IMR-90 (cell line): Measurements from ENCODE around the gene CHP1. TPM values are rescaled to one million over a fixed set of nuclear protein-coding genes. Genes with fewer than 3 reads are reported as not detected.

Experiments
- ATAC-seq: fragments of 200-7000 bp; cut with Tn5 transposase; 2 replicates; pipeline ENCODE4 v1.9.1; 2020; ENCODE audit warnings: low read depth, mild to moderate bottlenecking, moderate library complexity
- BruUV-seq: library from RNA; stranded (reverse); fragments of 400-500 nt; replicated peaks from 2 replicates; lab custom pipeline; 2021; lab: Mats Ljungman, UMichigan
- CTCF ChIA-PET: fragments of 300-600 bp; formaldehyde crosslinking; extraction: SDS; loops from one replicate; lab custom pipeline; 2021; ENCODE audit warnings: antibody characterized with exemption; lab: Yijun Ruan, JAX
- POLR2A ChIA-PET: fragments of 300-600 bp; sonication (Branson Sonifier 250); formaldehyde crosslinking; loops from one replicate; lab custom pipeline; 2022; ENCODE audit warnings: antibody characterized with exemption; ENCODE audit not compliant: unreplicated experiment; lab: Charles Lee
- DNase-seq: peaks from one replicate; pipeline ENCODE4 v3.0.0; 2013
- H2AFZ ChIP-seq: replicated peaks from 2 replicates; pipeline ENCODE3; 2013; ENCODE audit warnings: low read length, mild to moderate bottlenecking; ENCODE audit not compliant: poor library complexity
- H2AK5ac ChIP-seq: 2 replicates; pipeline ENCODE4 v1.6.1; 2013; ENCODE audit warnings: low read depth, low read length, inconsistent platforms
- H2AK9ac ChIP-seq: replicated peaks from 2 replicates; pipeline ENCODE3; 2013; ENCODE audit warnings: mild to moderate bottlenecking, low read depth, low read length, moderate library complexity; ENCODE audit not compliant: poor library complexity
- H2BK120ac ChIP-seq: 2 replicates; pipeline ENCODE4 v1.6.1; 2013; ENCODE audit warnings: low read depth, low read length, inconsistent platforms
- H2BK15ac ChIP-seq: 3 replicates; pipeline ENCODE4 v1.6.1; 2013; ENCODE audit warnings: low read depth, low read length, inconsistent platforms
- H2BK20ac ChIP-seq: 2 replicates; pipeline ENCODE4 v1.6.1; 2013; ENCODE audit warnings: low read depth, mild to moderate bottlenecking, inconsistent platforms, low read length, moderate library complexity
- H2BK5ac ChIP-seq: 2 replicates; pipeline ENCODE4 v1.6.1; 2013; ENCODE audit warnings: mild to moderate bottlenecking, low read depth, low read length, inconsistent platforms; ENCODE audit not compliant: poor library complexity, severe bottlenecking
- H3K14ac ChIP-seq: replicated peaks from 2 replicates; pipeline ENCODE4 v1.6.1; 2013; ENCODE audit warnings: low read depth, low read length, inconsistent platforms
- H3K18ac ChIP-seq: 2 replicates; pipeline ENCODE4 v1.6.1; 2013; ENCODE audit warnings: low read depth, low read length, control low read depth
- H3K23ac ChIP-seq: 2 replicates; pipeline ENCODE4 v1.6.1; 2013; ENCODE audit warnings: low read depth, low read length, inconsistent platforms
- H3K27ac ChIP-seq: 2 replicates; pipeline ENCODE4 v1.5.1; 2013; ENCODE audit warnings: mild to moderate bottlenecking, control low read depth, low read length; ENCODE audit not compliant: insufficient read depth
- H3K27me3 ChIP-seq: 2 replicates; pipeline ENCODE4 v1.6.1; 2013; ENCODE audit warnings: low read length; ENCODE audit not compliant: control insufficient read depth, insufficient read depth
- H3K36me3 ChIP-seq: 2 replicates; pipeline ENCODE4 v1.6.1; 2013; ENCODE audit warnings: low read length, mixed read lengths; ENCODE audit not compliant: control insufficient read depth, insufficient read depth
- H3K4ac ChIP-seq: 2 replicates; pipeline ENCODE4 v1.6.1; 2013; ENCODE audit warnings: low read depth, low read length, inconsistent platforms
- H3K4me1 ChIP-seq: 2 replicates; pipeline ENCODE4 v1.6.1; 2013; ENCODE audit warnings: low read length, mixed read lengths; ENCODE audit not compliant: control insufficient read depth, insufficient read depth
- H3K4me2 ChIP-seq: 2 replicates; pipeline ENCODE4 v1.6.1; 2013; ENCODE audit warnings: low read depth, mild to moderate bottlenecking, control low read depth, low read length, moderate library complexity
- H3K4me3 ChIP-seq: 2 replicates; pipeline ENCODE4 v1.5.1; 2013; ENCODE audit warnings: low read depth, mild to moderate bottlenecking, control low read depth, low read length, moderate library complexity; ENCODE audit not compliant: insufficient read depth
- H3K56ac ChIP-seq: 2 replicates; pipeline ENCODE4 v1.6.1; 2013; ENCODE audit warnings: low read length, inconsistent platforms; ENCODE audit not compliant: insufficient read depth; ENCODE audit errors: extremely low read depth
- H3K79me1 ChIP-seq, 2 experiments: 2 replicates each; pipeline ENCODE4 v1.6.1; 2013; ENCODE audit warnings: low read length in 2 of 2, inconsistent platforms in 1 of 2, low read depth in 1 of 2
- H3K9ac ChIP-seq: 2 replicates; pipeline ENCODE4 v1.6.1; 2013; ENCODE audit warnings: low read depth, low read length, control low read depth
- H3K9me1 ChIP-seq: 2 replicates; pipeline ENCODE4 v1.6.1; 2013; ENCODE audit warnings: low read length, inconsistent platforms; ENCODE audit not compliant: insufficient read depth
- H3K9me3 ChIP-seq: 2 replicates; pipeline ENCODE4 v1.6.1; 2013; ENCODE audit warnings: low read length; ENCODE audit not compliant: control insufficient read depth, insufficient read depth
- H4K20me1 ChIP-seq: 2 replicates; pipeline ENCODE4 v1.6.1; 2013; ENCODE audit warnings: low read length, inconsistent platforms; ENCODE audit not compliant: insufficient read depth
- H4K5ac ChIP-seq: 2 replicates; pipeline ENCODE4 v1.6.1; 2013; ENCODE audit warnings: mild to moderate bottlenecking, low read depth, low read length, control low read depth
- H4K8ac ChIP-seq, 2 experiments: 2 replicates each; pipeline ENCODE4 v1.6.1; 2013; ENCODE audit warnings: low read depth in 2 of 2, low read length in 2 of 2, control low read depth in 1 of 2, inconsistent platforms in 1 of 2
- H4K91ac ChIP-seq: 2 replicates; pipeline ENCODE4 v1.6.1; 2013; ENCODE audit warnings: low read depth, low read length, inconsistent platforms; ENCODE audit not compliant: insufficient read depth
- BHLHE40 ChIP-seq: fragments of 150-350 bp; IDR thresholded peaks from 2 replicates; pipeline ENCODE4 v1.6.1; 2016; ENCODE audit warnings: mild to moderate bottlenecking, low read depth, low read length
- CEBPB ChIP-seq: IDR thresholded peaks from 2 replicates; pipeline ENCODE4 v1.6.1; 2012; ENCODE audit warnings: low read depth, low read length, improper control_type of control experiment
- CHD1 ChIP-seq: IDR thresholded peaks from 2 replicates; pipeline ENCODE4 v1.6.1; 2012; ENCODE audit warnings: low read depth, low read length, improper control_type of control experiment
- ELK1 ChIP-seq: fragments of 150-350 bp; IDR thresholded peaks from 2 replicates; pipeline ENCODE4 v1.6.1; 2016; ENCODE audit warnings: low read depth, mild to moderate bottlenecking, low read length, moderate library complexity, borderline replicate concordance
- FOS ChIP-seq: fragments of 150-350 bp; IDR thresholded peaks from 2 replicates; pipeline ENCODE4 v1.6.1; 2016; ENCODE audit warnings: low read depth, low read length
- MAFK ChIP-seq: IDR thresholded peaks from 2 replicates; pipeline ENCODE4 v1.6.1; 2012; ENCODE audit warnings: low read depth, low read length, improper control_type of control experiment
- MAZ ChIP-seq: IDR thresholded peaks from 2 replicates; pipeline ENCODE4 v1.6.1; 2012; ENCODE audit warnings: low read depth, mild to moderate bottlenecking, low read length, improper control_type of control experiment, moderate library complexity, borderline replicate concordance
- MXI1 ChIP-seq: IDR thresholded peaks from 2 replicates; pipeline ENCODE4 v1.6.1; 2012; ENCODE audit warnings: low read depth, mild to moderate bottlenecking, low read length, moderate library complexity, borderline replicate concordance
- NFE2L2 ChIP-seq: fragments of 150-350 bp; IDR thresholded peaks from 2 replicates; pipeline ENCODE4 v1.6.1; 2016; ENCODE audit warnings: low read depth, mild to moderate bottlenecking, low read length
- RAD21 ChIP-seq: IDR thresholded peaks from 2 replicates; pipeline ENCODE4 v1.6.1; 2012; ENCODE audit warnings: low read length, improper control_type of control experiment
- RCOR1 ChIP-seq: IDR thresholded peaks from 2 replicates; pipeline ENCODE4 v1.6.1; 2012; ENCODE audit warnings: mild to moderate bottlenecking, low read length, improper control_type of control experiment; ENCODE audit not compliant: insufficient replicate concordance
- RFX5 ChIP-seq: IDR thresholded peaks from 2 replicates; pipeline ENCODE4 v1.8.0; 2012; ENCODE audit warnings: low read depth, mild to moderate bottlenecking, low read length, moderate library complexity
- SMC3 ChIP-seq: fragments of 150-350 bp; IDR thresholded peaks from 2 replicates; pipeline ENCODE4 v1.6.1; 2016; ENCODE audit warnings: low read depth, mild to moderate bottlenecking, antibody characterized with exemption, low read length, moderate library complexity
- whole genome bisulfite sequencing, 2 experiments: methylation state at CpG; one replicate each; pipeline versions ENCODE4 v1.1.5 to v1.1.7; 2013; ENCODE audit warnings: missing lambda C conversion rate in 2 of 2; ENCODE audit not compliant: insufficient read length in 1 of 2; ENCODE audit errors: extremely low coverage in 2 of 2; 5-methylcytosine and 5-hydroxymethylcytosine counted together
- dilution Hi-C: fragments of 300-500 bp; cut with HindIII; formaldehyde crosslinking; loops from one replicate; pipeline ENCODE4 v1.14.3; 2018; ENCODE audit warnings: low sequenced_read_pairs; ENCODE audit not compliant: unreplicated experiment
- in situ Hi-C: fragments of 300-500 bp; cut with MboI; formaldehyde crosslinking; loops from 3 replicates; pipeline ENCODE4 v1.14.3; 2019; ENCODE audit warnings: low sequenced_read_pairs, inconsistent platforms, mixed read lengths
- intact Hi-C: fragments of 100-400 bp; cut with micrococcal nuclease; formaldehyde crosslinking; loops from 2 replicates; pipeline ENCODE4 v1.10.0; 2022
- polyA plus RNA-seq, 3 experiments: library from polyadenylated mRNA; depleted of rRNA; stranded (reverse); fragments of >200 nt; gene quantifications; 2 replicates each; pipeline ENCODE4 v1.2.3, GENCODE V29; 2012; ENCODE audit warnings: low replicate concordance in 1 of 3
- total RNA-seq: library from RNA; depleted of rRNA; stranded (reverse); fragments of >200 nt; gene quantifications from 2 replicates; pipeline ENCODE4 v1.2.3, GENCODE V29; 2012
- TF ChIP-seq, protein P1 (sequence below): conservative IDR thresholded peaks from 2 replicates; pipeline ENCODE4 v1.5.1; 2012; ENCODE audit warnings: mild to moderate bottlenecking, low read depth, low read length, improper control_type of control experiment

The CHP1 gene
- total and polyA plus RNA-seq, 2 of the 4 experiments (the other 2 are of a cell fraction), result 39.2 to 96.1 TPM

DNA sequence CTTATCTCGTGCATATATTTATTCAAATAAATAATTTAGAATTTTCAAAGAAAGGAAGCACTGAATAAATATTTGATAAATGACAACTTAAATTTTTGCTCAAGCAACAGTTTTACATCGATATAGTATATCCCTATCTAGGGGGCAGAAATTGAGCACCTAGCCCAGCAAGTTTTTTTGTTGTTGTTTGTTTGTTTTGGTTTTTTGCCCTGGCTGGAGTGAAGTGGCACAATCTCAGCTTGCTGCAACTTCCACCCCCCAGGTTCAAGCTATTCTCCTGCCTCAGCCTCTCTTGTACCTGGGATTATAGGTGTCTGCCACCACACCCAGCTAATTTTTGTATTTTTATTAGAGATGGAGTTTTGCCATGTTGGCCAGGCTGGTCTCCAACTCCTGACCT lies 58.9 kb downstream of the CHP1 start:
- H3K4me1 ChIP-seq, result peaks cover 2% of the 10 kb centered on the region; the same call in 1 of the 2 replicates
- intact Hi-C loops (no loop called here), dilution Hi-C loops (no loop called here), in situ Hi-C loops (no loop called here)
- H3K9me1 ChIP-seq, result peaks cover 2% of the 10 kb centered on the region; the same call in 1 of the 2 replicates
- no peaks in the 10 kb centered on the region for H3K27me3 ChIP-seq
- H2AK9ac ChIP-seq, result no peak overlapping the region
- no peak overlapping the region for H3K4me3 ChIP-seq
- H2BK120ac ChIP-seq, result no peak overlapping the region
- no peak overlapping the region for H2BK20ac ChIP-seq
- no peaks in the 10 kb centered on the region for H3K9me3 ChIP-seq
- H3K27ac ChIP-seq, result no peak overlapping the region
- no peak overlapping the region for H4K8ac ChIP-seq
- BruUV-seq, result no TSS peak
- H3K36me3 ChIP-seq, result peaks cover 24% of the 10 kb centered on the region
- no peak for DNase-seq
- H3K56ac ChIP-seq, result no peak overlapping the region
- no peak overlapping the region for H3K9ac ChIP-seq
- POLR2A ChIA-PET, result no interaction called here
- ATAC-seq, result no peak
- H2AK5ac ChIP-seq, result no peak overlapping the region
- no peak overlapping the region for H3K4me2 ChIP-seq
- H3K18ac ChIP-seq, result no peak overlapping the region
- no peak overlapping the region for H2BK5ac ChIP-seq
- no peak overlapping the region for H3K14ac ChIP-seq
- no peak overlapping the region for H2AFZ ChIP-seq
- H2BK15ac ChIP-seq, result no peak overlapping the region
- peaks cover 25 to 63% of the 10 kb centered on the region in 2 experiments for H3K79me1 ChIP-seq
- CTCF ChIA-PET, result no interaction called here
- no CpG with 5 or more reads among the region's 2 CpGs for WGBS, 2 experiments
- no peak for TF ChIP-seq NFE2L2
- TF ChIP-seq, protein P1, sequence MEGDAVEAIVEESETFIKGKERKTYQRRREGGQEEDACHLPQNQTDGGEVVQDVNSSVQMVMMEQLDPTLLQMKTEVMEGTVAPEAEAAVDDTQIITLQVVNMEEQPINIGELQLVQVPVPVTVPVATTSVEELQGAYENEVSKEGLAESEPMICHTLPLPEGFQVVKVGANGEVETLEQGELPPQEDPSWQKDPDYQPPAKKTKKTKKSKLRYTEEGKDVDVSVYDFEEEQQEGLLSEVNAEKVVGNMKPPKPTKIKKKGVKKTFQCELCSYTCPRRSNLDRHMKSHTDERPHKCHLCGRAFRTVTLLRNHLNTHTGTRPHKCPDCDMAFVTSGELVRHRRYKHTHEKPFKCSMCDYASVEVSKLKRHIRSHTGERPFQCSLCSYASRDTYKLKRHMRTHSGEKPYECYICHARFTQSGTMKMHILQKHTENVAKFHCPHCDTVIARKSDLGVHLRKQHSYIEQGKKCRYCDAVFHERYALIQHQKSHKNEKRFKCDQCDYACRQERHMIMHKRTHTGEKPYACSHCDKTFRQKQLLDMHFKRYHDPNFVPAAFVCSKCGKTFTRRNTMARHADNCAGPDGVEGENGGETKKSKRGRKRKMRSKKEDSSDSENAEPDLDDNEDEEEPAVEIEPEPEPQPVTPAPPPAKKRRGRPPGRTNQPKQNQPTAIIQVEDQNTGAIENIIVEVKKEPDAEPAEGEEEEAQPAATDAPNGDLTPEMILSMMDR, result no peak
- no peak for TF ChIP-seq RCOR1
- TF ChIP-seq SMC3, result no peak
- no peak for TF ChIP-seq CEBPB
- no peak for TF ChIP-seq BHLHE40
- no peak for TF ChIP-seq RFX5
- TF ChIP-seq ELK1, result no peak
- no peak for TF ChIP-seq CHD1
- TF ChIP-seq FOS, result no peak
- TF ChIP-seq RAD21, result no peak
- no peak for TF ChIP-seq MXI1
- no peak for TF ChIP-seq MAZ
- TF ChIP-seq MAFK, result no peak
- no peak overlapping the region for H3K4ac ChIP-seq
- H4K91ac ChIP-seq, result no peak overlapping the region
- H4K5ac ChIP-seq, result no peak overlapping the region
- H4K20me1 ChIP-seq, result peaks cover 3% of the 10 kb centered on the region; the same call in 1 of the 2 replicates
- no peak overlapping the region for H3K23ac ChIP-seq
